ENCODE data around the gene CAMK1D.

Gene CAMK1D

DNA sequence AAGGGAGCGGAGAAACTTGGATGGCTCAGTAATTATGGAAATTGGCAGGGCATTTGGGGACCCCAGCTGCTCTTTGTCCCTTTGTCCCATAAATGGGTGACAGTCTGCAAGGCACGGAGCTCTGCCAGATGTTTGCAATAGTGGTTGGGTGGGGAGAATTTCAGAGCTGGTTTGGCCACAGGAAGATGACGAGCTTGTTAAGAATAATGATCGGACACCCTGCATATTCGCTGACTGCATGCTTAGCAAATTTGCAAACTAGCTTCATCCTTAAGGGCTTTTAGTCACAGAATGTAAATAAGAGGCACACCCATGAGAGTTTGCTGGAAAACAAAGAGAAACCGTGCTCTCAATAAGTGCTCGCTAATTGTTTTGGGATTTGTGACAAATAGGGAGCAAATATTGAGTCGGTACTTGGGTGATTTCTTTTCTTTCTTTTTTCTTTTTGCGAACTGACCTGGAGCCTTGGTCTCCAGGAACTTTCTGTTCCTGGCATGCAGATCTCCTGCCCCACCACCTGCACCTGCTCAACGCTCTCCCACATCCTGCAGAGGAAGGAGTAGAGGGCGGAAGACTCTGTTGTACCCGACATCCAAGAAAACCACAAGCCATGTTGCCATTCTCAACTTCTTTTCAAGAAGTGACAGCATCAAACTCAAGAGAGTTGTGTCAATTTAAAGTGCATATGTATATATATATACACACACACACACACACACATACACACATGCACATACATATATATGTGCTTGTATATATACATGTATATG, 238.9 kb downstream of the CAMK1D start:
- TF ChIP-seq CTCF (IDR thresholded peaks at IDR 0.05; ENCODE audit: insufficient read depth, low read length, missing control alignments): no peak
- CTCF ChIA-PET: interaction anchor here (1.7 kb wide), 1 partner anchor 9 kb away, joined by 3 read pairs; no protein-coding TSS in a partner anchor
- no peak for DNase-seq (ENCODE audit: low read depth, low spot score)
- POLR2A ChIA-PET: no interaction called here
- no peak overlapping the region for H3K4me3 ChIP-seq (ENCODE audit: low read depth, low read length)

DNA sequence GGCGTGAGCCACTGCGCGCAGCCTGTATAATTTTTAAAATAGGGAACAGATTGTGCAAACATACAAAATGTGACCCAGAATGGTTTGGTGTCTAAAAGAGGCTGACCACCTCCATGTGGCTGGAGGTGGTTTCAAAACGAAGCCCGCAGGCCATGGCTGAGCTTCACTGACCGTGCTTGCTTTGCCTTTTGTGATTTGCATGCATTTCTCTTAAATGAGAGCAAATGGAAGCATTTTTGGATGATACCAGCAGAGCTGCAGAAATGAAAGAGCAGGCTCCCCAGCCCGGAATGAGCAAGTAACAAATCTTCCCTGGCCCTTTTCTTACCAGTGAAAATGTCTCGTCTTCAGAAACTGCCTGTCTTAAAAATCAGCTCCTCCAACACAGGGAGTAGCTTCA, 239.9 kb downstream of the CAMK1D start:
- CTCF ChIA-PET: no interaction called here
- H3K4me3 ChIP-seq (ENCODE audit: low read depth, low read length): no peak overlapping the region
- POLR2A ChIA-PET: no interaction called here
- no peak for DNase-seq (ENCODE audit: low read depth, low spot score)
- no peak for TF ChIP-seq CTCF (IDR thresholded peaks at IDR 0.05; ENCODE audit: insufficient read depth, low read length, missing control alignments)

GRCh38 chr10:12589791-12590190, 240.4 kb downstream of the CAMK1D start:
- TF ChIP-seq CTCF (IDR thresholded peaks at IDR 0.05; ENCODE audit: insufficient read depth, low read length, missing control alignments): no peak
- POLR2A ChIA-PET: no interaction called here
- CTCF ChIA-PET: no interaction called here
- H3K4me3 ChIP-seq (ENCODE audit: low read depth, low read length): no peak overlapping the region
- no peak for DNase-seq (ENCODE audit: low read depth, low spot score)

GRCh38 chr10:12590675-12591659, 241.6 kb downstream of the CAMK1D start:
- ChIA-PET CTCF (no interaction called here), POLR2A (no interaction called here)
- no peak for TF ChIP-seq CTCF (IDR thresholded peaks at IDR 0.05; ENCODE audit: insufficient read depth, low read length, missing control alignments)
- no peak overlapping the region for H3K4me3 ChIP-seq (ENCODE audit: low read depth, low read length)
- DNase-seq (ENCODE audit: low read depth, low spot score): no peak

GRCh38 chr10:12592967-12593366, 243.6 kb downstream of the CAMK1D start:
- no peak overlapping the region for H3K4me3 ChIP-seq (ENCODE audit: low read depth, low read length)
- TF ChIP-seq CTCF (IDR thresholded peaks at IDR 0.05; ENCODE audit: insufficient read depth, low read length, missing control alignments): no peak
- ChIA-PET CTCF (no interaction called here), POLR2A (no interaction called here)
- no peak for DNase-seq (ENCODE audit: low read depth, low spot score)

DNA sequence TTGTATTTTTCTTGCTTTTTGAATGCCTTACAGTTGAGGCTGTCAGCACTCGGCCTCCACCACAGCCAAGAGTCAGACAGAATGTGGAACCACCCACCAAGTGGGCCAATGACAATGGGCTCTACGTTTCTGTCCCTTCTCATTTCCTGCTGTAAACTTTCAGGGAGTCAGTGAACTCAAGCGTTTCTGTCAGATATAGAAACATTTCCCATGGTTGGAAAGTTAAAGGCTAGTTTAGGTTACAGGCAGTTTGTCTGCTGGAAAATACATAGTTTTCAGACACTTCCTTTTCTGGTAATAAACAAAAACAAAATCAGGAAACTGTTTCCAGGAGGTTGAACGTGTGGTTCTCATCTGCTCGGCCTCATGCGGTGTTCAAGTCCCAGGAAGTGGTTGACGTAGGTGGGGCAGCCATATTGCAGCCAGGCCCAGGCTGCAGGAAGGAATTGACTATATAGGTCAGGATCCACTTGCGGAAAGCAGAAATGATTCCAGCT, 245.1 kb downstream of the CAMK1D start:
- no peak for DNase-seq (ENCODE audit: low read depth, low spot score)
- CTCF ChIA-PET: interaction anchor here (1.3 kb wide), 1 partner anchor 63 kb away, joined by 4 read pairs; no protein-coding TSS in a partner anchor
- TF ChIP-seq CTCF (IDR thresholded peaks at IDR 0.05; ENCODE audit: insufficient read depth, low read length, missing control alignments): no peak
- H3K4me3 ChIP-seq (ENCODE audit: low read depth, low read length): no peak overlapping the region
- POLR2A ChIA-PET: no interaction called here
